Loucy (cell line): ENCODE data around the gene TSEN15.

ENCODE experiments used
- H2AFZ ChIP-seq: fragments of 200-600 bp; sonication (generic); 2 replicates; pipeline ENCODE4 v1.6.0; 2016; ENCODE audit warnings: antibody characterized with exemption, mild to moderate bottlenecking, low read length, moderate library complexity
- H3F3A ChIP-seq: fragments of 200-600 bp; 2 replicates; pipeline ENCODE4 v1.6.0; 2016; ENCODE audit warnings: antibody characterized with exemption, low read depth, mild to moderate bottlenecking
- H3K27me3 ChIP-seq: fragments of 200-600 bp; sonication (generic); 2 replicates; pipeline ENCODE4 v1.6.1; 2014; ENCODE audit warnings: low read length, mild to moderate bottlenecking; ENCODE audit not compliant: insufficient read depth, poor library complexity, severe bottlenecking
- H3K36me3 ChIP-seq: fragments of 200-600 bp; sonication (generic); 2 replicates; pipeline ENCODE4 v1.6.1; 2016; ENCODE audit warnings: low read length; ENCODE audit not compliant: insufficient read depth
- H3K4me1 ChIP-seq: fragments of 200-600 bp; sonication (generic); 2 replicates; pipeline ENCODE4 v1.5.1; 2014; ENCODE audit warnings: low read length, mild to moderate bottlenecking; ENCODE audit not compliant: insufficient read depth, poor library complexity, severe bottlenecking
- H3K4me2 ChIP-seq: fragments of 200-600 bp; sonication (generic); 2 replicates; pipeline ENCODE4 v1.6.0; 2014; ENCODE audit warnings: antibody characterized with exemption, low read length, low read depth, mild to moderate bottlenecking; ENCODE audit not compliant: poor library complexity, severe bottlenecking
- H3K4me3 ChIP-seq: fragments of 200-600 bp; sonication (generic); 2 replicates; pipeline ENCODE4 v1.5.1; 2014; ENCODE audit warnings: low read length, mild to moderate bottlenecking, mixed read lengths; ENCODE audit not compliant: poor library complexity, severe bottlenecking
- H3K79me2 ChIP-seq: fragments of 200-600 bp; sonication (generic); 2 replicates; pipeline ENCODE4 v1.6.1; 2014; ENCODE audit warnings: low read length; ENCODE audit not compliant: insufficient read depth
- H3K9ac ChIP-seq: fragments of 200-600 bp; sonication (generic); 2 replicates; pipeline ENCODE4 v1.6.0; 2014; ENCODE audit warnings: mild to moderate bottlenecking, low read depth, low read length, moderate library complexity; ENCODE audit not compliant: poor library complexity, severe bottlenecking
- H3K9me2 ChIP-seq: fragments of 200-600 bp; sonication (generic); replicated peaks from 2 replicates; pipeline ENCODE4 v1.6.1; 2016; ENCODE audit warnings: low read depth, low read length, mixed read lengths
- H3K9me3 ChIP-seq: fragments of 200-600 bp; sonication (generic); 2 replicates; pipeline ENCODE4 v1.6.1; 2014; ENCODE audit warnings: mild to moderate bottlenecking, antibody characterized with exemption, low read length, low read depth; ENCODE audit not compliant: insufficient read depth
- H4K20me1 ChIP-seq: fragments of 200-600 bp; sonication (generic); 2 replicates; pipeline ENCODE4 v1.6.0; 2014; ENCODE audit warnings: antibody characterized with exemption, low read length, mild to moderate bottlenecking; ENCODE audit not compliant: insufficient read depth, poor library complexity, severe bottlenecking
- EZH2phosphoT487 ChIP-seq: fragments of 200-600 bp; IDR thresholded peaks from 2 replicates; pipeline ENCODE4 v1.6.1; 2018; ENCODE audit warnings: antibody characterized with exemption, mild to moderate bottlenecking, moderate library complexity, borderline replicate concordance
- TF ChIP-seq, protein P1 (sequence below): fragments of 200-600 bp; sonication (generic); conservative IDR thresholded peaks from 2 replicates; pipeline ENCODE4 v1.5.1; 2014; ENCODE audit warnings: mild to moderate bottlenecking, antibody characterized with exemption, low read length

Gene TSEN15

GRCh38 chr1:184069675-184070074, 18.1 kb downstream of the TSEN15 start:
- Histone ChIP-seq H3K36me3 (peaks cover 41% of the 10 kb centered on the region; the same call in 1 of the 2 replicates), H3K9me2 (no peaks in the 10 kb centered on the region), H3K9me3 (no peaks in the 10 kb centered on the region), H3K4me3 (no peak overlapping the region), H3K27me3 (no peaks in the 10 kb centered on the region), H3K4me1 (no peaks in the 10 kb centered on the region), H3F3A (no peaks in the 10 kb centered on the region), H4K20me1 (no peaks in the 10 kb centered on the region), H3K9ac (no peak overlapping the region), H3K79me2 (no peaks in the 10 kb centered on the region), H2AFZ (no peak overlapping the region), H3K4me2 (no peak overlapping the region)
- TF ChIP-seq, protein P1, sequence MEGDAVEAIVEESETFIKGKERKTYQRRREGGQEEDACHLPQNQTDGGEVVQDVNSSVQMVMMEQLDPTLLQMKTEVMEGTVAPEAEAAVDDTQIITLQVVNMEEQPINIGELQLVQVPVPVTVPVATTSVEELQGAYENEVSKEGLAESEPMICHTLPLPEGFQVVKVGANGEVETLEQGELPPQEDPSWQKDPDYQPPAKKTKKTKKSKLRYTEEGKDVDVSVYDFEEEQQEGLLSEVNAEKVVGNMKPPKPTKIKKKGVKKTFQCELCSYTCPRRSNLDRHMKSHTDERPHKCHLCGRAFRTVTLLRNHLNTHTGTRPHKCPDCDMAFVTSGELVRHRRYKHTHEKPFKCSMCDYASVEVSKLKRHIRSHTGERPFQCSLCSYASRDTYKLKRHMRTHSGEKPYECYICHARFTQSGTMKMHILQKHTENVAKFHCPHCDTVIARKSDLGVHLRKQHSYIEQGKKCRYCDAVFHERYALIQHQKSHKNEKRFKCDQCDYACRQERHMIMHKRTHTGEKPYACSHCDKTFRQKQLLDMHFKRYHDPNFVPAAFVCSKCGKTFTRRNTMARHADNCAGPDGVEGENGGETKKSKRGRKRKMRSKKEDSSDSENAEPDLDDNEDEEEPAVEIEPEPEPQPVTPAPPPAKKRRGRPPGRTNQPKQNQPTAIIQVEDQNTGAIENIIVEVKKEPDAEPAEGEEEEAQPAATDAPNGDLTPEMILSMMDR = no peak
- TF ChIP-seq EZH2phosphoT487 = no peak

DNA sequence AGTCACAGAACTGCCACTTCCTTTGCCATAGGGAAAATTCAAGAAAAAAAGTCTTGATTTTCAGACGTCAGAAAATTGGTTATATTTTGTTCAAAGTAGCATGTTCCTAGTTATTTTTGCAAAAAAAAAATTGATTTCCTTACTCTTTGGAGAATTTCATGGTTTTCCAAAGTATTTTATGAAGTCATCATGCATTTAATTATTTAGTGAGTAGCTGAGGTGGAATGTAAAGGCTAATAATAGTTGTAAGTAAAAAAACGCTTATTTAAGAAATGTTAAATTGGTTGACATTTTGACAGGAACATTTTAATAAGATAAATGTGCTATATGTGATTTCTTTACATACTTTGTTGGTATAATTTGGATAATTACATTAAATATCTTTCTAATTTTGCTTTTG, 20.8 kb downstream of the TSEN15 start:
- H3K9ac ChIP-seq = no peak overlapping the region
- H3K4me1 ChIP-seq = no peaks in the 10 kb centered on the region
- no peaks in the 10 kb centered on the region for H3K9me3 ChIP-seq

GRCh38 chr1:184074383-184074782, 22.9 kb downstream of the TSEN15 start:
- H3K4me3 ChIP-seq = no peak overlapping the region
- no peaks in the 10 kb centered on the region for H3K9me3 ChIP-seq
- H3K9me2 ChIP-seq = no peaks in the 10 kb centered on the region
- H2AFZ ChIP-seq = no peak overlapping the region
- no peaks in the 10 kb centered on the region for H3F3A ChIP-seq
- no peaks in the 10 kb centered on the region for H3K27me3 ChIP-seq
- H3K4me2 ChIP-seq = no peak overlapping the region
- H3K79me2 ChIP-seq = no peaks in the 10 kb centered on the region
- H3K36me3 ChIP-seq = peaks cover 15% of the 10 kb centered on the region; the same call in 1 of the 2 replicates
- H3K9ac ChIP-seq = no peak overlapping the region
- TF ChIP-seq, protein P1 = no peak
- TF ChIP-seq EZH2phosphoT487 = no peak
- no peaks in the 10 kb centered on the region for H4K20me1 ChIP-seq
- no peaks in the 10 kb centered on the region for H3K4me1 ChIP-seq

More for the DNA sequence above, 20.8 kb downstream of the TSEN15 start:
- H3K9me2 ChIP-seq = no peaks in the 10 kb centered on the region
- no peaks in the 10 kb centered on the region for H3K27me3 ChIP-seq
- no peak overlapping the region for H3K4me3 ChIP-seq
- no peak overlapping the region for H3K4me2 ChIP-seq
- TF ChIP-seq EZH2phosphoT487 = no peak
- TF ChIP-seq, protein P1 = no peak
- peaks cover 26% of the 10 kb centered on the region; the same call in 1 of the 2 replicates for H3K36me3 ChIP-seq
- H2AFZ ChIP-seq = no peak overlapping the region
- no peaks in the 10 kb centered on the region for H4K20me1 ChIP-seq
- H3K79me2 ChIP-seq = no peaks in the 10 kb centered on the region
- H3F3A ChIP-seq = no peaks in the 10 kb centered on the region
